CD8-positive, alpha-beta T cell (primary cell): ENCODE data around the gene CSAG1. TPM values are rescaled to one million over a fixed set of nuclear protein-coding genes. Genes with fewer than 3 reads are reported as not detected.

Source experiments
- total RNA-seq, 46 experiments: library from RNA in 2 of 46; stranded (reverse) in 2 of 46; gene quantifications; one replicate each; pipeline ENCODE4 v1.2.3 and lab custom pipeline; 2021 to 2026

CSAG1 gene
- total RNA-seq, 2 experiments from 2014 or later, result not detected

Other genes starting within 250 kb of the CSAG1 start
- not detected for gene GABRQ, start 95.8 kb downstream of the CSAG1 start, total RNA-seq
- not detected for gene MAGEA3, start 34.9 kb downstream of the CSAG1 start, total RNA-seq
- gene CSAG2, start 24.4 kb downstream of the CSAG1 start, total RNA-seq, result not detected
- not detected for gene MAGEA2B, start 19.1 kb downstream of the CSAG1 start, total RNA-seq
- gene MAGEA12, start within 50 bp of the CSAG1 start, total RNA-seq, result not detected
- not detected for gene MAGEA2, start 20.1 kb upstream of the CSAG1 start, total RNA-seq
- not detected for gene CSAG3, start 25.5 kb upstream of the CSAG1 start, total RNA-seq
- not detected for gene MAGEA6, start 36.0 kb upstream of the CSAG1 start, total RNA-seq
- 1 to 10 TPM; 3.9 to 4.9 TPM for gene CETN2, start 97.0 kb upstream of the CSAG1 start, total RNA-seq
- 1 to 10 TPM; 3.3 to 3.6 TPM for gene NSDHL, start 97.3 kb upstream of the CSAG1 start, total RNA-seq
- 1 to 10 TPM in 1 of 2 experiments, under 1 TPM in 1; 0.95 to 1.4 TPM for gene ZNF185, start 164.3 kb upstream of the CSAG1 start, total RNA-seq